Astrocyte (in vitro differentiated cells and primary cell): Measurements from ENCODE around the gene CACNB4. TPM values are rescaled to one million over a fixed set of nuclear protein-coding genes. Genes with fewer than 3 reads are reported as not detected.
"Not testable (repeated sequence)": the region's sequence is repeated elsewhere in the genome, so short reads cannot be mapped to it uniquely, and the experiment has no call there.

Source experiments
- DNase-seq: peaks from one replicate; pipeline ENCODE4 v3.0.0-alpha.2; 2010; ENCODE audit warnings: low read depth
- FAIRE-seq: peaks from 2 replicates; lab custom pipeline; 2011; peaks lifted over from hg19 to GRCh38; lab: Jason Lieb, UNC
- H2AFZ ChIP-seq: 2 replicates; pipeline ENCODE4 v1.6.0; 2012; ENCODE audit warnings: low read depth, low read length, inconsistent platforms
- H3K27ac ChIP-seq: 2 replicates; pipeline ENCODE4 v1.5.1; 2011; ENCODE audit warnings: low read depth, low read length, inconsistent platforms
- H3K27me3 ChIP-seq: 2 replicates; pipeline ENCODE4 v1.6.0; 2011; ENCODE audit warnings: low read length, inconsistent platforms; ENCODE audit not compliant: insufficient read depth
- H3K36me3 ChIP-seq: 2 replicates; pipeline ENCODE4 v1.5.1; 2011; ENCODE audit warnings: low read length, inconsistent platforms; ENCODE audit not compliant: insufficient read depth
- H3K4me1 ChIP-seq: 2 replicates; pipeline ENCODE4 v1.5.1; 2011; ENCODE audit warnings: low read length, inconsistent platforms; ENCODE audit not compliant: insufficient read depth
- H3K4me2 ChIP-seq: 2 replicates; pipeline ENCODE4 v1.6.0; 2012; ENCODE audit warnings: low read length, inconsistent platforms
- H3K4me3 ChIP-seq: 2 replicates; pipeline ENCODE4 v1.5.1; 2011; ENCODE audit warnings: low read depth, mild to moderate bottlenecking, low read length, inconsistent platforms; ENCODE audit not compliant: insufficient read depth
- H3K79me2 ChIP-seq: 2 replicates; pipeline ENCODE4 v1.6.0; 2012; ENCODE audit warnings: mild to moderate bottlenecking, low read length, inconsistent platforms; ENCODE audit not compliant: insufficient read depth
- H3K9ac ChIP-seq: 2 replicates; pipeline ENCODE4 v1.6.0; 2012; ENCODE audit warnings: mild to moderate bottlenecking, low read length, inconsistent platforms
- H3K9me3 ChIP-seq: 2 replicates; pipeline ENCODE4 v1.5.1; 2012; ENCODE audit warnings: low read depth, mild to moderate bottlenecking, low read length, inconsistent platforms; ENCODE audit not compliant: insufficient read depth
- H4K20me1 ChIP-seq: 2 replicates; pipeline ENCODE4 v1.6.0; 2012; ENCODE audit warnings: low read length, inconsistent platforms; ENCODE audit not compliant: insufficient read depth
- H3K27ac Mint-ChIP-seq: one replicate; pipeline ENCODE4 v1.8.0; 2021; ENCODE audit warnings: mild to moderate bottlenecking, mixed read lengths; ENCODE audit not compliant: unreplicated experiment
- H3K27me3 Mint-ChIP-seq: one replicate; pipeline ENCODE4 v1.8.0; 2021; ENCODE audit warnings: low read depth, mixed read lengths; ENCODE audit not compliant: unreplicated experiment
- H3K36me3 Mint-ChIP-seq: one replicate; pipeline ENCODE4 v1.8.0; 2021; ENCODE audit warnings: low read depth, mixed read lengths; ENCODE audit not compliant: unreplicated experiment
- H3K4me1 Mint-ChIP-seq: one replicate; pipeline ENCODE4 v1.8.0; 2021; ENCODE audit warnings: low read depth, mixed read lengths; ENCODE audit not compliant: unreplicated experiment
- H3K4me3 Mint-ChIP-seq: one replicate; pipeline ENCODE4 v1.8.0; 2021; ENCODE audit warnings: mild to moderate bottlenecking, moderate library complexity, mixed read lengths; ENCODE audit not compliant: unreplicated experiment
- H3K9me3 Mint-ChIP-seq: one replicate; pipeline ENCODE4 v1.8.0; 2021; ENCODE audit warnings: mild to moderate bottlenecking, mixed read lengths; ENCODE audit not compliant: unreplicated experiment
- CTCF ChIP-seq: IDR thresholded peaks from 2 replicates; pipeline ENCODE4 v1.5.1; 2011; ENCODE audit warnings: low read depth, mild to moderate bottlenecking, inconsistent platforms, low read length, moderate library complexity; ENCODE audit not compliant: insufficient read depth
- EZH2 ChIP-seq: IDR thresholded peaks from 2 replicates; pipeline ENCODE4 v1.6.1; 2012; ENCODE audit warnings: mild to moderate bottlenecking, low read length, inconsistent platforms; ENCODE audit not compliant: insufficient read depth
- total RNA-seq: library from RNA; stranded (reverse); gene quantifications from 2 replicates; pipeline ENCODE4 v1.2.1, GENCODE V29; 2021

CACNB4 gene
- total RNA-seq, 1 donor from 2014 or later: 1.8 TPM

DNA sequence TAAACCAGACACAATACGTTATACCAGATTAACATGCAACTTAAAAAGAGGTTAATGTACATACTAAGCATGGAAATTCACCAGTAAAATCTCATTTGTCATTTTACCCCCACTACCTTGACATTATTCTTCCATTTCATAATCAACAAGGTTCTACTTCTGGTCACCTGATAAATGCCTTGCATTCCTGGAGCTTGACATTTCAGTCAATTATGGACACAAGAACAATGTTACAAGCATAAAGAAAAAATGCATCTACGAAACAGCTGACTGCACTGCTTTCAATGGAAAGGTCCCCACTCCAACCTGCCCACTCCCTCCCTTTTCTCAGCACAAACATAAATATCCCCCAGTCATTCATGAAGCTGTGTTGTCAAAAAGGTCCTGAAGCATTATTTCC is 302.1 kb downstream of the CACNB4 start:
- peaks cover 22% of the 10 kb centered on the region for H3K4me1 Mint-ChIP-seq
- H3K27ac ChIP-seq: no peak overlapping the region
- H3K4me1 ChIP-seq: no peaks in the 10 kb centered on the region
- H2AFZ ChIP-seq: no peak overlapping the region
- H3K27me3 Mint-ChIP-seq: no peaks in the 10 kb centered on the region
- H3K4me3 Mint-ChIP-seq: no peak overlapping the region
- H4K20me1 ChIP-seq: no peaks in the 10 kb centered on the region
- peaks cover 13% of the 10 kb centered on the region for H3K36me3 ChIP-seq
- no peak overlapping the region for H3K27ac Mint-ChIP-seq
- no peaks in the 10 kb centered on the region for H3K27me3 ChIP-seq
- TF ChIP-seq CTCF: no peak
- no peak for TF ChIP-seq EZH2
- no peaks in the 10 kb centered on the region for H3K79me2 ChIP-seq
- H3K36me3 Mint-ChIP-seq: peaks cover 6% of the 10 kb centered on the region
- H3K9me3 ChIP-seq: no peaks in the 10 kb centered on the region
- no peak overlapping the region for H3K9ac ChIP-seq
- H3K4me3 ChIP-seq: no peak overlapping the region
- FAIRE-seq: no peak
- H3K4me2 ChIP-seq: no peak overlapping the region
- peak; percentile 18 for DNase-seq
- H3K9me3 Mint-ChIP-seq: no peaks in the 10 kb centered on the region

GRCh38 chr2:151795646-151796240 is 303.1 kb downstream of the CACNB4 start:
- Histone ChIP-seq H3K9ac (no peak overlapping the region), H3K4me1 (no peaks in the 10 kb centered on the region), H4K20me1 (no peaks in the 10 kb centered on the region), H3K9me3 (no peaks in the 10 kb centered on the region), H3K27me3 (no peaks in the 10 kb centered on the region), H3K27ac (no peak overlapping the region), H3K36me3 (peaks cover 13% of the 10 kb centered on the region), H3K79me2 (no peaks in the 10 kb centered on the region), H3K4me2 (no peak overlapping the region), H3K4me3 (no peak overlapping the region), H2AFZ (no peak overlapping the region)
- Mint-ChIP-seq H3K27me3 (no peaks in the 10 kb centered on the region), H3K4me3 (no peak overlapping the region), H3K9me3 (no peaks in the 10 kb centered on the region), H3K36me3 (peaks cover 11% of the 10 kb centered on the region), H3K4me1 (peaks cover 22% of the 10 kb centered on the region), H3K27ac (no peak overlapping the region)
- no peak for FAIRE-seq
- no peak for DNase-seq
- no peak for TF ChIP-seq CTCF
- TF ChIP-seq EZH2: no peak

- peaks cover 13% of the 10 kb centered on the region for H3K36me3 Mint-ChIP-seq
- not testable (repeated sequence) for H3K9me3 Mint-ChIP-seq, H3K4me2 ChIP-seq, H3K36me3 ChIP-seq, H4K20me1 ChIP-seq, DNase-seq, H3K27ac ChIP-seq, H3K27ac Mint-ChIP-seq, FAIRE-seq, H3K4me1 ChIP-seq, H3K9me3 ChIP-seq, H3K4me3 ChIP-seq, H3K27me3 Mint-ChIP-seq, H3K79me2 ChIP-seq, H2AFZ ChIP-seq, H3K27me3 ChIP-seq, H3K9ac ChIP-seq, H3K4me3 Mint-ChIP-seq
- peaks cover 22% of the 10 kb centered on the region for H3K4me1 Mint-ChIP-seq
These were observed 304.4 kb downstream of the CACNB4 start for GRCh38 chr2:151794422-151794821.
